Jurkat, Clone E6-1 (cell line): Measurements from ENCODE around the gene MMEL1.
A peak's percentile ranks its signal among the peaks of the same experiment; 100 is the strongest.

Experiments used
- DNase-seq: peaks from one replicate; pipeline ENCODE4 v3.0.0-alpha.2; 2011; ENCODE audit warnings: low read depth, low spot score
- H3K4me3 ChIP-seq: 2 replicates; pipeline ENCODE4 v1.5.1; 2011; ENCODE audit warnings: mild to moderate bottlenecking, low read length, control low read depth, moderate library complexity

The MMEL1 gene

GRCh38 chr1:2566101-2567045 lies 66.4 kb downstream of the MMEL1 start:
- DNase-seq: no peak
- H3K4me3 ChIP-seq: no peak overlapping the region

DNA sequence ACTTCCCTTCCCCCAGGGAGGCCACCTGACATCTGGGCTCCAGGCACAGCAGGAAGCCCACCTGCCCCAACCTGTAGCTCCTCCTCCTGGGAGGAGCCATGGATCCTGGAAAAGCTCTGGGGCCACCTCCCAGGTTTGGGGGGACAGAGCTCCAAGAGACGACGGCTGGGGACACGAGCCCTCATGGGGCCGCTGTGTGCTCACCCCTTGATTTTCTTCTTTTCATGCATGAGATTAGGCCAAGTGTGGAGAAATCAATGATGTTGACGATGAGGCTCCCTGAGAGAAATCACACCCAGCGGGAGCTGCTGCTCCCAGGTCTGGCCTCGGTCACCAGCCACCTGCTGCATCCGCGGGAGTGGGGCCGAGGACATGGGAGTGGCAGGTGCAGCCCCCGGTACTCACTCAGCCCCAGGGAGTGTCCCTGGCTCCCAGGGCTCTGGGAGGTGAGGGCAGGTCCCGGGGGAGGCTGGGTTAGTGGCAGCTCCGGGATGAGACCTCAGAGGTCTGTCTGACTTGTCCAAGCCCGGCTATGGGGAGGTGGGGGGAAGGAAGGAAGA lies 67.9 kb downstream of the MMEL1 start:
- no peak overlapping the region for H3K4me3 ChIP-seq
- DNase-seq: no peak

- DNase-seq: no peak
- H3K4me3 ChIP-seq: no peak overlapping the region
These were observed 68.6 kb downstream of the MMEL1 start for GRCh38 chr1:2564006-2564814.

- no peak for DNase-seq
- no peak overlapping the region for H3K4me3 ChIP-seq
These were observed 69.6 kb downstream of the MMEL1 start for GRCh38 chr1:2563205-2563604.

- no peak for DNase-seq
- no peak overlapping the region for H3K4me3 ChIP-seq
These were observed 70.6 kb downstream of the MMEL1 start for GRCh38 chr1:2561898-2562895.

DNA sequence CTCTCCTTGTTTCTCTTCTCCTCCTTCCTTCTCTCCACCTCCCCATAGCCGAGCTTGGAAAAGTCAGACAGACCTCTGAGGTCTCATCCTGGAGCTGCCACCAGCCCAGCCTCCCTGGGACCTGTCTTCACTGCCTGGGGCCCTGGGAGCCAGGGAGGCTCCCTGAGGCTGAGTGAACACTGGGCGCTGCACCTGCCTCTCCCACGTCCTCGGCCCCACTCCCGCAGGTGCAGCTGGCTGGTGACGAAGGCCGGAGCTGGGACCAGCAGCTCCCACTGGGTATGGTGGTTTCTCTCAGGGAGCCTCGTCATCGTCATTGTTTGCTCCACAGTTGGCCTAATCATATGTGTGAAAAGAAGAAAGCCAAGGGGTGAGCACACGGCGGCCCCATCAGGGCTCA lies 71.4 kb downstream of the MMEL1 start:
- DNase-seq: no peak
- no peak overlapping the region for H3K4me3 ChIP-seq

- no peak for DNase-seq
- no peak overlapping the region for H3K4me3 ChIP-seq
These were observed 72.3 kb downstream of the MMEL1 start for GRCh38 chr1:2560299-2561073.

GRCh38 chr1:2559509-2560298 lies 73.1 kb downstream of the MMEL1 start:
- no peak for DNase-seq
- no peak overlapping the region for H3K4me3 ChIP-seq

GRCh38 chr1:2558861-2559260 lies 74.0 kb downstream of the MMEL1 start:
- H3K4me3 ChIP-seq: no peak overlapping the region
- no peak for DNase-seq

- DNase-seq: no peak
- no peak overlapping the region for H3K4me3 ChIP-seq
These were observed 74.4 kb downstream of the MMEL1 start for GRCh38 chr1:2558420-2558819.

- no peak for DNase-seq
- no peak overlapping the region for H3K4me3 ChIP-seq
These were observed 75.1 kb downstream of the MMEL1 start for GRCh38 chr1:2557482-2558400.

DNA sequence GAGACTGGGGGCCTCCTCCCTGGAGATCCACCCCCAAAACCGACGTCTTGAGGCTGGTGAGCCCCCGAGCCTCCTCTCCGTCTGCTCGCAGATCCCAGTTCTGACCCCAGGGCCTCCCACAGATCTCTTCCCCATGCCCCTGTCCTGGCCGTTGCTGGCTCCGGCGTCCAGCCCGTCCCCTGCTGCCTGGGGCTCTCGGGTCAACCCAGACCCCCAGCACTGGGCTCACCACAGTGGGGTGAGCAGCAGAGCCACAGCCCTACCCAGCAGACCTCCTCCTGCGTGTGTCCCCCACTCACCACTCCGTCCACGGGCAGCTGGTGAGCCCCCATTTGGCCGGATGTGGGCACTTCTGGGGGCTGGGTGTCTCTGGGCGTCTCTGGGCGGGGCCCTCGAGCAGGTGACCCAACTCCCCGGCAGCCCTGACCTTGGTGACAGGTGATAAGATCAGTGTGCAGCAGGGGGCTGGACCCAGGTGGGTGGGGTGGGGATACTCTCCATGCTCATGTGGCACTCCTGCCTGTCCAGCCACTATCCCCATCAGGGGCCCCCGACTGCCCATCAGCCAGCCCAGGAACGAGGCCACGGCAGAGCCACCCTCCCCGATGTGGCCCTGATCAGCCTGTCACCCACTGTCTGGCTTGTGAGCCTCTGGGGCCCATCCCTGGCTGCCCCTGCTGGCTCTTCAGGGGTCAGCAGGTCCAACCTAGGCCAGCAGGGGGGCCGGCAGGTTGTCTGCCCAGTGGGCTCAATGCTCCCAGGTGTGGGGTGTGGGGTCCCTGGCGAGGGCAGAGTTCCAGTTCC lies 75.9 kb downstream of the MMEL1 start:
- H3K4me3 ChIP-seq: peak overlapping the region; percentile 64
- DNase-seq: no peak

- DNase-seq: peak; percentile 54
These were observed 76.5 kb downstream of the MMEL1 start, which contains the start of gene TNFRSF14 for GRCh38 chr1:2556277-2556677. TSS of gene TNFRSF14 (plus strand) at chr1:2556371. CDS start at chr1:2556665, 294 bp downstream.

DNA sequence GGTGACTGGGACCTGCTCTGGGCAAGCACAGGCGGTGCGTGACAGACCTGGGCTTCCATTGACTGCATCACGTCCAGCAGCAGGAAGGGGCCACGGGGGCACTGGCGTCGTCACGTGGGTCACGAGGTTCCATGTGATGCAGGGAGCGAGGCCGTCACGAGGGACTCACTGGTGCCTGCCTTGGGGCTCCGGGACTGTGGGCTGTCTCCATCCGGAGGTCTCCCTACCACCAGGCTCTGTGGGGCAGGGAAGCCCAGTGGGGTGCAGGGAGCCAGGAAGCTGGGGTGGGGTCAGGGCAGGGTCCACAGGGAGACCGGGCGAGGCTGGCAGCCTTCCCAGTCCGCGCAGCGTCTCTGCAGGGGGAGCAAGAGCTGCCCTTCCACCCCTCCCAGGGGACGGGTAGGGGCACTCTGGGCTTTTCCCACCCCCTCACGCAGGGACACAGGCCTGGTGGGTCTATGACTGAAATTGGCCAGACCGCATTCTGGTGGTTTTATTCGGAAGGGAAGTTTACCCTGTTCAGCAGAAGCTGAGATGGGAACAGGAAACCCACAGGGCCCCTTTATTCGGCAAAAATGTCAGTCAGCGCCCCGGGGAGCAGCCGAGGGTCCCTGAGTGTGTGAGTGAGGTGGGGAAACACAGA lies 77.1 kb downstream of the MMEL1 start:
- DNase-seq: peak; percentile 69
- peak overlapping the region; percentile 64 for H3K4me3 ChIP-seq

More at GRCh38 chr1:2556277-2556677, 76.5 kb downstream of the MMEL1 start, which contains the start of gene TNFRSF14:
- peak within 1 kb of the TSS; percentile 64 for H3K4me3 ChIP-seq
